Stimulated activated naive CD8-positive, alpha-beta T cell treated with anti-CD3 and anti-CD28 coated beads, Interleukin-15, Interleukin-2, amounts not matched to agents 100 U/mL and 50 U/mL, for 24 hours (primary cell): ENCODE results near the gene KIF26B.

Experiments used
- ATAC-seq: fragments of 150-1000 bp; cut with Tn5 transposase; one replicate; pipeline ENCODE4 v1.10.0; 2021
- DNase-seq: peaks from one replicate; pipeline ENCODE4 v3.0.0; 2021

KIF26B gene

GRCh38 chr1:245279346-245279745 is 124.6 kb downstream of the KIF26B start:
- no peak for ATAC-seq
- no peak for DNase-seq

- ATAC-seq = no peak
- DNase-seq = no peak
These were observed 128.2 kb downstream of the KIF26B start for GRCh38 chr1:245283001-245283400.

GRCh38 chr1:245285168-245285567 is 130.4 kb downstream of the KIF26B start:
- ATAC-seq = no peak
- DNase-seq = no peak

- ATAC-seq (no peak), DNase-seq (no peak)
These were observed 134.0 kb downstream of the KIF26B start for GRCh38 chr1:245288796-245289195.

GRCh38 chr1:245290836-245291235 is 136.1 kb downstream of the KIF26B start:
- ATAC-seq (peak; percentile 3), DNase-seq (no peak)

- ATAC-seq = no peak
- DNase-seq = no peak
These were observed 136.6 kb downstream of the KIF26B start for GRCh38 chr1:245291351-245291750.

GRCh38 chr1:245292141-245292540 is 137.4 kb downstream of the KIF26B start:
- DNase-seq (no peak), ATAC-seq (no peak)

- DNase-seq (no peak), ATAC-seq (no peak)
These were observed 137.8 kb downstream of the KIF26B start for GRCh38 chr1:245292553-245292952.

- DNase-seq = no peak
These were observed 139.2 kb downstream of the KIF26B start for GRCh38 chr1:245294020-245294419.

GRCh38 chr1:245298781-245299180 is 144.0 kb downstream of the KIF26B start:
- DNase-seq = no peak
- no peak for ATAC-seq

More at GRCh38 chr1:245294020-245294419, 139.2 kb downstream of the KIF26B start:
- ATAC-seq = no peak

- no peak for DNase-seq
- no peak for ATAC-seq
These were observed 146.4 kb downstream of the KIF26B start for GRCh38 chr1:245301162-245301580.

- DNase-seq = no peak
- no peak for ATAC-seq
These were observed 147.1 kb downstream of the KIF26B start for GRCh38 chr1:245301921-245302320.

GRCh38 chr1:245304698-245305097 is 149.9 kb downstream of the KIF26B start:
- ATAC-seq (no peak), DNase-seq (no peak)

GRCh38 chr1:245306020-245306419 is 151.2 kb downstream of the KIF26B start:
- ATAC-seq (no peak), DNase-seq (no peak)

- no peak for ATAC-seq
- DNase-seq = no peak
These were observed 152.0 kb downstream of the KIF26B start for GRCh38 chr1:245306628-245307410.

- ATAC-seq (no peak), DNase-seq (peak; percentile 9)
These were observed 156.1 kb downstream of the KIF26B start for GRCh38 chr1:245310571-245311531.

- ATAC-seq (no peak), DNase-seq (no peak)
These were observed 157.2 kb downstream of the KIF26B start for GRCh38 chr1:245311887-245312536.

- no peak for ATAC-seq
- DNase-seq = no peak
These were observed 158.8 kb downstream of the KIF26B start for GRCh38 chr1:245313576-245313975.

GRCh38 chr1:245316784-245317183 is 162.0 kb downstream of the KIF26B start:
- no peak for DNase-seq

GRCh38 chr1:245317217-245317616 is 162.4 kb downstream of the KIF26B start:
- no peak for ATAC-seq
- no peak for DNase-seq

More at GRCh38 chr1:245316784-245317183, 162.0 kb downstream of the KIF26B start:
- ATAC-seq = no peak

- DNase-seq (no peak), ATAC-seq (no peak)
These were observed 164.3 kb downstream of the KIF26B start for GRCh38 chr1:245319094-245319493.

- ATAC-seq = no peak
- DNase-seq = no peak
These were observed 167.9 kb downstream of the KIF26B start for GRCh38 chr1:245322673-245323072.
